GM19239 (cell line): ENCODE data around the gene PTMS.
"Not testable (repeated sequence)": the region's sequence is repeated elsewhere in the genome, so short reads cannot be mapped to it uniquely, and the experiment has no call there.

Source experiments
- DNase-seq: peaks from one replicate; pipeline ENCODE4 v3.0.0; 2011; ENCODE audit warnings: low spot score; ENCODE audit not compliant: insufficient read length
- FAIRE-seq: peaks from 2 replicates; lab custom pipeline; 2011; peaks lifted over from hg19 to GRCh38; lab: Jason Lieb, UNC

Gene PTMS, protein sequence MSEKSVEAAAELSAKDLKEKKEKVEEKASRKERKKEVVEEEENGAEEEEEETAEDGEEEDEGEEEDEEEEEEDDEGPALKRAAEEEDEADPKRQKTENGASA

DNA sequence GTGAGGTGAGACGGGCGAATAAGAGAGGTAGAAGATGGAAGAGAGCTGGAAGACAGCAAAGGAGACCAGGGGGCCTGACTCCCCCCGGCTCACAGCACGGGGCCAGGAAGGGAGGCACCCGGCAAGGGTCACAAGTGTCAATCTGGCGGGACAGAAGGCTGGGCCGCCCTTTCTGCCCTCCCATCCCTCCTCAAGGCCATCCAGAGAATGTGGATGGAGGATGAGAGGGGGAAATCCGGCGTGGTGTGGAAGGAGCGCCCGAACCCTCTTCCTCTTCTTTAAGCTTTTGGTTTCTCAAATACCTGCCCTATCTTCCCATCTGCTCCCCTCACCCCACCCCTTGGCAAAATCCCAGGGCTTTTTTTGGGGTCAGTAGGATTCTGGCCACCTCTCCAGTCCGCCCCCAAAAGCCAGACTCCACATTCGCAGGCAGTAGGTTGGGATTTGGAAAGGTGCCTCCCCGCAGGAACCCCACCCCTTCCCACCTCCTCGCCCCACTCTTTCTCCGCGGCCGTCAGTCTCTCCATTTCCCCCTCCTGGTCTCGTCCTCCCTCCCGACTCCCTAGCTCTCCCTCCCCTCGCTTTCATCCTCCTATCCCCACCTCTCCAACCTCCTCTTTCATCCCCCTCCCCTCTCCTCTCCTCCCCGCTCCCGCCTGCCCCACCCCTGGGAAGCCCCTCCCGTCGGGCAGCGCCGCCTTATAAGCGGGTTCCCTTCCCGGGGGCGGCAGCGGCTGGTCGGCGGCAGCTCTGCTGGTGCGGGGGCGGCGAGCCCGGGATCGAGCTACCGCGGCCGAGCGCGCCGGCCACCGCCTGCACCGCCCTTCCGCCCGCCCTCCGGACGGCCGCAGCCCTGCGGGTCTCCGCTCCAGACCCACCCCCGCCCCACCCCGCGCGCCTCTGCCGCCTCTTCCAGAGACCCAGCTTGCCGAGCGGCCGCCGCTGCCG lies at the start of gene PTMS:
PTMS (plus strand) TSS at position 730 of the 948 bp plus-strand sequence. CDS start 343 bp downstream, outside the sequence.
- DNase-seq (peak; percentile 46), FAIRE-seq (peak; percentile 11)

DNA sequence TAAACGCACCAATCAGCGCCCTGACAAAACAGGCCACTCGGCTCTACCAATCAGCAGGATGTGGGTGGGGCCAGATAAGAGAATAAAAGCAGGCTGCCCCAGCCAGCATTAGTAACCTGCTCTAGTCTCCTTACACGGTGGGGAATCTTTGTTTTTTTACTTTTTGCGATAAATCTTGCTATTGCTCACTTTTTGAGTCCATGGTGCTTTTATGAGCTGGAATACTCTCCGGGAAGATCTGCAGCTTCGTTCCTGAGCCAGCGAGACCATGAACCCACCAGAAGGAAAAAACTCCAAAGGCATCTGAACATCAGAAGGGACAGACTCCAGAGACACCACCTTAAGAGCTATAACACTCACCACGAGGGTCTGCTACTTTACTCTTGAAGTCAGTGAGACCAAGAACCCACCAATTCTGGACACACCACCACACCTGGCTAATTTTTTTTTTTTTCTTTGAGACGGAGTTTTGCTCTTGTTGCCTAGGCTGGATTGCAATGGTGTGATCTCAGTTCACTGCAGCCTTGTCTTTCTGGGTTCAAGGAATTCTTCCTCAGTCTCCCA lies 49.2 kb upstream of the PTMS start:
- FAIRE-seq (no peak), DNase-seq (no peak)

- no peak for FAIRE-seq
- DNase-seq, result no peak
These were observed 43.3 kb upstream of the PTMS start for GRCh38 chr12:6722863-6723262.

DNA sequence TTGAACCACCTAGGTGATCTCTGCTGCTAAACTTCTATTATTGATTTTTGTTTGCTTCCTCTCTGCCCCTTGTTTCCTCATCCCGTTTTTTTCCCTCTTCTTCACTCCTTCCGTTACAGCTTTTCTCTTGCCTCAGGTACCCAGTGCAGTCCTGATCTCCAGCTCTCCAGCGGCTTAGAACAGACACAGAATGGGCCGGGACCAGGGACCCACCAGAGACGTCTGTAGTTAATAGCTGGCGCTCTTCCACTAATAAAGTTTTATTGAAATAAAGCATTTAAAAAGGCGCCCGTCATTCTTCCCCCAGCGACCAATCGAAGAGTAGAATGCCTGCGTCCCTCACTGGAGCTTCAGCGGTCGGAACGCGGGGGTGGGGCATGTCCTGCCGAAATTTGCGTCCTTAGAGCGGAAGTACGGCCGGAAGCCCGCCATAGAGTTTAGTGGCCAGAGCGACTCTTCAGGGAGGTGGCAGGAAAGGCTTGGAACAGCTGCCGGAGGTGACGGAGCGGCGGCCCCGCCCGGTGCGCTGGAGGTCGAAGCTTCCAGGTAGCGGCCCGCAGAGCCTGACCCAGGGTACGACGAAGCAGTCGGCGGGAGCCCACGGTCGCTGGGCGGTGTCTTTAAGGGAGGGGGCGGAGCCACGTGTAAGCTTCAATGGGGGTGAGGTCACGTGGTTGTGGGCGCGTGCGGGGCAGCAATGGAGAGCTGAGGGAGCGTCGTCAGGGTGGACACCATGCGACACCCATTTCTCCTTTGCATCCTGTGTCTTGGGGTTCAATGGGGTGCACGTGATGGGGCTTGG lies 42.4 kb upstream of the PTMS start, which contains the start of gene COPS7A:
COPS7A (plus strand) TSS at position 440 of the 802 bp plus-strand sequence. CDS start 611 bp downstream, outside the sequence.
- DNase-seq (peak; percentile 95), FAIRE-seq (peak; percentile 99)

- FAIRE-seq (no peak), DNase-seq (no peak)
These were observed 41.8 kb upstream of the PTMS start for GRCh38 chr12:6724409-6724797.

- no peak for DNase-seq
- FAIRE-seq, result no peak
These were observed 40.8 kb upstream of the PTMS start for GRCh38 chr12:6725350-6725749.

DNA sequence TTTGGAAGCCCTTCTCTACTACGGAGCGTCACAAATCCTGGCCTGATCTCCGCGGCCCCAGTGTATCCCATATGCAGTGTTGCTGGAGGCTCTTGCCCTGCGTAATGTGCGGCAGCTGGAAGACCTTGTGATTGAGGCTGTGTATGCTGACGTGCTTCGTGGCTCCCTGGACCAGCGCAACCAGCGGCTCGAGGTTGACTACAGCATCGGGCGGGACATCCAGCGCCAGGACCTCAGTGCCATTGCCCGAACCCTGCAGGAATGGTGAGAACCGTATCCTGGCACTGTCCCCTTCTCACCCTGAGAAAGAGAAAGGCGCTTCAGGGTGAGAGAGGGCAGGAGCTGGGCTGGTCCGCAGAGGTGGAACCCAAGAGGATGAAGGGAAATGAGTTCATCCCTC lies 37.0 kb upstream of the PTMS start:
- DNase-seq, result no peak
- FAIRE-seq, result no peak

- DNase-seq, result no peak
- FAIRE-seq, result no peak
These were observed 36.0 kb upstream of the PTMS start for GRCh38 chr12:6730169-6730568.

DNA sequence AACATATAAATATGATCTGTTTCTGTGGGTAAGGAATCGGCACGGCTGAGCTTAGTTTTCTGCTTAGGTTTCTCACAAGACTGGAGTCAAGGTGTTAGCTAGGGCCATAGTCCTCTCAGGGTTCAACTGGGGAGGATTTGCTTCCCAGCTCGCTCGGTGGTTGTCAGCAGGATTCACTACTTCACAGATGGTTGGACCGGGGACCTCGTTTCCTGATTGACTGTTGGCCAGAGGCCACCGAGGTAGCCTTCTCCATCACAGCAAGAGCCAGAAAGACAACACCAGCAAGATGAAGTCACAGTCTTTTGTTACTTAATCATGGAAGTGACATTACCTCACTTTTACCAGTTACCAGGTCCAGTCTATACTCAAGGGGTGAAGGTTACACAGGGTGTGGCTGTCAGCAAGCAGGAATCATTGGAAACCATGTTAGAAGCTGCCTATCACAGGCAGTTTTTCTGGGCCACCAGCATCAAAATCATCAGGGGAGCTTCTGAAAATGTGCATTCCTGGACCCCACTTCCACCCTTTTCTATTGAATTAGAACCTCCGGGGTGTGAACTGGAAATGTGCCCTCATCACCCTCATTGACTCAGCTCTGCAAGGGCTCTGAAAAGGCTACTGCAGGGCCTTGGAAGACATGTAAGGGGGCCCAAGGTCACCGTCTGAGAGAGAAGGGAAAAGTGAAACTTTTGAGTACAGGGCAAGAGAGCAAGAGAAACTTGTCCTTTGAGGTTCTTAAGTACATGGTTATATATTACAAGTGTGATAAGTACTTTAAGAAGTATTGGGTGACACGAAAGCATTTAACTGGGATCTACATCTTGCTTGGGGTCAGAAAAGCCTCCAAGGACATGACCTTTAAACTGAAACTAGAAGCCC lies 31.4 kb upstream of the PTMS start:
- DNase-seq (no peak), FAIRE-seq (no peak)

DNA sequence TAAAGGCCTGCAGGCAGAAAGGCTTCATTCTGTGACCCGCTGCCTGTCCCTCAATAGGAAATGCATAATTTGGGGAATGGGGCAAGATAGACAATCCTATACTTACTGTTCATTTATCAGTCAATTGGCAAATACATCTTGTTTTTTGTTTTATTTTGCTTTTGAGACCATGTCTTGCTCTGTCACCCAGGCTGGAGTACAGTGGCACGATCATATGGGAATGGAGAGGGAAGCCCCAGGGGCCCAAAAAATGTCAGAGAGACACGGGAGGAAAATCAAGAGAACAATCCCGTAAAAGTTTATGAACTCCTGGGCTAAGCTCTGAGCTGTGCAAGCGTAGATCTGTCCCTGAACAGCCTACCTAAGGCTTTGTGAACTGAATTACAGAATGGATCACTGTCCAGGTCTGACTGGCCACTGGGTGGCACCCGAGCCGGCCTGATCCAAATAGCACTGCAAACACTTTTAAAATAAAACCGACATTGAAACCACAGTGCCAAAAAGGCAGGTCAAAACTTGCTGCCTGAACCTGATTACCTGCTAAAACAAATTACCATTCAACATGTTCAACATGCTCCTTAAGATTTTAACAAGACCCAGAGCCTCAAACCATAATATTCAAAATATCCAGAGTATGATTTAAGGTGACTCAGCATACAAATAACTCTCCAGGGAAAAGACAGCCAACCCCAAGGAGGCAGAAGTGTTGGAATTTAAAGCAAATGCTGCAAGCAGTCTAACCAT lies 30.5 kb upstream of the PTMS start:
- peak; percentile 43 for DNase-seq
- FAIRE-seq, result peak; percentile 44

GRCh38 chr12:6736754-6737153 lies 29.4 kb upstream of the PTMS start:
- FAIRE-seq (no peak), DNase-seq (no peak)

DNA sequence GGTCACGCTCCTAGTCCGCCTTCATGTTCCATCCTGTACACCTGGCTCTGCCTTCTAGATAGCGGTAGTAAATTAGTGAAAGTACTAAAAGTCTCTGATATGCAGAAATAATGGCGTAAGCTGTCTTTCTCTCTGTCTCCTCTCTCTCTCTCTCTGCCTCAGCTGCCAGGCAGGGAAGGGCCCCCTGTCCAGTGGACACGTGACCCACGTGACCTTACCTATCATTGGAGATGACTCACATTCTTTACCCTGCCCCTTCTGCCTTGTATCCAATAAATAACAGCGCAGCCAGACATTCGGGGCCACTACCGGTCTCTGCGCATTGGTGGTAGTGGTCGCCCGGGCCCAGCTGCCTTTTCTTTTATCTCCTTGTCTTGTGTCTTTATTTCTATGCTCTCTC lies 24.1 kb upstream of the PTMS start:
- DNase-seq, FAIRE-seq: not testable (repeated sequence)

DNA sequence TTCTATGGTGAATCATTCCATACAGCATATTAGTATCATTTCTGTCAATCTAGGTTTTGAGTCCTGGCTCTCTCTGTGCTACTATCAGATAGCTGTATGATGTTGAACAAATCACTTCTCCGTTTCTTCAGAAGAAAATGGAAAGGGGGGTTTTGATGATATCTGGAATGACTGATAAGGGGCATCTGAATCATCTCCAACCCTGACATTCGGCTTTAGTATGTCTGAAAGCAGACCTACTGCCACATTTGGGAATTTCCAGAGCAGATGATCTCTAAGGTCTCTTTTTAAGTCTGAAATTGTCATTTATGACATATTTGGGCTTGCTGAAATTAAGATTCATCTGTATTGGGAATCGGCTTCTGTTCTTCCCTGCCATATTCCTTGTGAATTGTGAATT lies 23.3 kb upstream of the PTMS start:
- FAIRE-seq, result no peak
- no peak for DNase-seq

DNA sequence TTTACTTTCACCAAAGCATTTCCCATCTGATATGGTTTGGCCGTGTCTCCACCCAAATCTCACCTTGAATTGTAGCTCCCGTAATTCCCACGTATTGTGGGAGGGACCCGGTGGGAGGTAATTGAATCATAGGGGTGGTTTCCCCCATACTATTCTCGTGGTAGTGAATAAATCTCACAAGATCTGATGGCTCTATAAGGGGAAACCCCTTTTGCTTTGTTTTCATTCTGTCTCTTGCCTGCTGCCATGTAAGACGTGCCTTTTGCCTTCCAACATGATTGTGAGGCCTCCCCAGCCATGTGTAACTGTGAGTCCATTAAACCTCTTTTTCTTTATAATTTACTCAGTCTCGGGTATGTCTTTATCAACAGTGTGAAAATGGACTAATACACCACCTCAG lies 22.9 kb upstream of the PTMS start:
- FAIRE-seq, DNase-seq: not testable (repeated sequence)

DNA sequence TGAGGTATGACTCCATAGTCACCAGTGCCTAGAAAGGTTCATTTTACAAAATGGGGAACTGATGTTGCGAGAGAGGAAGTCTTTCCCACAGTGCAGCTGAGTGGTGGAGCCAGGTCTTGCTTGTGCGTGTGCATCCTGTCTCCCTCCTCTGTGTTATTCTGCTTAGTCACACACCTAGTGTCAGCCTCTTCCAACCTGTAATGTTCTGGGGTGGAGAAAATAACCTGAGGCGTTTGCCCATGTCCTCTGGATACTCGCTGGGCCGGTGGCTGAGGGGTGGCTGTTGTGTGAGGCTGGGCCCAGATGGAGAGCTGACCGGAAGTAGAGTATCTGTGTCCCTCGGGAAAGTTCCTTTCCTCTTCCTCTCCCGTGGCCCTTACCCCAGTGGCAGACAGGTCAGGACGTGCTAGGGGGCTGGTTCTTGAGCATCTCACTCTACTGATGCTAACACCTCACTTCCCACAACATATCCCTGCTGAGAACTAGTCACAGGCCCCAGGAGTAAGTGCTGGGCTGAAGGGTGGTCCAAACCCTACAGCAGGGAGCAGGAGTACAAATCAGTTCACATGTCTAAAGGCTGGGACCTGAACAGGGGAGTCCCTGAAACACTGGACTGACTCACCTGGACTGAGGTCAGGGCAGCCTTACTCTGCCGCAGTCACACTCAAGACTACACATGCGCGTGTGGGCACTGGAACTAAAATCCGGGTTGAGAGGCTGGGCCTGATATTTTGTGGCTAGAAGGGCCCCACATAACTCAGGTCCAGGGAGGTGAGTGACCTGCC lies 20.2 kb upstream of the PTMS start:
- DNase-seq (no peak), FAIRE-seq (peak; percentile 66)

GRCh38 chr12:6747216-6747615 lies 18.9 kb upstream of the PTMS start:
- FAIRE-seq (no peak), DNase-seq (no peak)

DNA sequence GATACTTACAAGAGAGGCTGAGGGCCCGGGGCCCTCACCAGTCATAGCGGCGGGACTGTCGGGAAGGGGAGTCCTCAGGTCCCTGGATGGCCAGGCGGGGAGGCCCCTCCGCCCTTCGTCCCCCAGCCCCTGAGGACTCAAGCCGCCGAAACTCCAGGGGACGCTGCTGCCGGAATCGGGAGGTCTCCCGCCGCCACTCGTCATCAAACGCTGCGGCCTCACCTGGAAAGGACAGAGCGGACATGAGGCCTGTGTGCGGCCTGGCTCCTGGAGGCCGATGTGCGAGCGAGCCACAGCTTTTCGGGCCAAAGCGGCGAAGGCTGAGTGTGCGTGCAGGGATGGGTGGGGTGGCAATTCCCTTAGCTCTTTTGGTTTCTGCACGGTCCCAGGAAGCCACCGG lies 17.4 kb upstream of the PTMS start:
- DNase-seq (no peak), FAIRE-seq (no peak)

- no peak for DNase-seq
- FAIRE-seq, result no peak
These were observed 15.7 kb upstream of the PTMS start for GRCh38 chr12:6750506-6750905.
